ENCODE measurements around the gene SLC25A29. TPM values are rescaled to one million over a fixed set of nuclear protein-coding genes. Genes with fewer than 3 reads are reported as not detected.
"Not testable (repeated sequence)": the region's sequence is repeated elsewhere in the genome, so short reads cannot be mapped to it uniquely, and the experiment has no call there.

The SLC25A29 gene
- total RNA-seq, 1 experiment from 2014 or later, result 63.3 TPM

- no peak for DNase-seq (ENCODE audit: low spot score)
Observed at GRCh38 chr14:100293497-100294212, 12.6 kb downstream of the SLC25A29 start.

- no peak for DNase-seq (ENCODE audit: low spot score)
Observed at GRCh38 chr14:100292776-100293461, 13.3 kb downstream of the SLC25A29 start.

- DNase-seq (ENCODE audit: low spot score), result no peak
Observed at GRCh38 chr14:100292301-100292775, 13.9 kb downstream of the SLC25A29 start.

GRCh38 chr14:100291305-100292075, 14.8 kb downstream of the SLC25A29 start:
- DNase-seq (ENCODE audit: low spot score), result no peak

GRCh38 chr14:100290607-100291304, 15.5 kb downstream of the SLC25A29 start:
- DNase-seq (ENCODE audit: low spot score), result no peak

DNA sequence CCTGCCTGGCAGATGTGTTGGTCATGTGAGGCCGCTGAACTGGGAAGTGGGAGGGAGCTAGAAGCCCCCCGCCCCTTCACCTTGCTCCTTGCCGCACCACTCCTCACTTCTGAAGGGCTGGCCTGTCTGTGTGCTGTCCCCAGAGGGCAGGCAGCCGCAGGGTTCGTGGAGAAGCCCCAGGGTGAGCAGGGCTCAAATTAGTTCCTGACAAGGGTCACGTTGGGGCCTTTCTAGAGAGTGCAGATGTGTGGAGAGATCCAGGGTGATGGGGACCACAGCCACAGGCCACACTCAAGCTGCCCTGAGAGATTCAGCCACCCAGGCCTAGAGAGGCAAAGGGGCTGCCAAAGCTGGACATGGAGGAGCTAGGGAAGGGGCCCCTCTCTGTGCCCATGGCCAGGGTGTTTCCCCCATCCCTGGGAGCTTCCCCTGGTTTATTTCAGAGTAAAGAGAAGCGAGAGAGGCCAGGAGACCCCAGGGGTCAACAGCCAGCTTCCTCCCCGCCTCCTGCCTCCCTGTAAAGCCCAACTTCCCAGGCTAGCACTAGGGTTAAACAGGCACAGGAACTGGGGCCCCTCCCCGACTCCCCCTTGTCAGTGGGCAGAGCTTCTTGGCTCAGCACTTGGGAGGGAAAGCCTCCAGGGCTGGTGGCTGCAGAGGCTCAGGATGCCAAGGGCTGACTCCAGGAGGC, 16.2 kb downstream of the SLC25A29 start:
- no peak for DNase-seq (ENCODE audit: low spot score)

- no peak for DNase-seq (ENCODE audit: low spot score)
Observed at GRCh38 chr14:100288382-100289185, 17.7 kb downstream of the SLC25A29 start.

DNA sequence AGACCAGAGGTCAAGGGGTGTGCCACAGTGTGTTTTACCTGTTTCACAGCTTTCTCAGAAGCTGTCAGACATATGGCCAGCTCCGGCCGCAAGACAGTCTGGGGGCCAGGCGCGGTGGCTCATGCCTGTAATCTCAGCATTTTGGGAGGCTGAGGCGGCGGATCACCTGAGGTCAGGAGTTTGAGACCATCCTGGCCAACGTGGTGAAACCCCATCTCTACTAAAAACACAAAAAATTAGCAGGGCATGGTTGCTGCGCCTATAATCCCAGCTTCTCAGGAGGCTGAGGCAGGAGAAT, 18.3 kb downstream of the SLC25A29 start:
- DNase-seq (ENCODE audit: low spot score), result not testable (repeated sequence)

GRCh38 chr14:100287202-100287997, 18.8 kb downstream of the SLC25A29 start:
- no peak for DNase-seq (ENCODE audit: low spot score)

- no peak for DNase-seq (ENCODE audit: low spot score)
Observed at GRCh38 chr14:100286484-100287191, 19.6 kb downstream of the SLC25A29 start.

GRCh38 chr14:100285913-100286400, 20.3 kb downstream of the SLC25A29 start:
- DNase-seq (ENCODE audit: low spot score), result no peak

GRCh38 chr14:100285021-100285912, 21.0 kb downstream of the SLC25A29 start:
- peak; percentile 60 for DNase-seq (ENCODE audit: low spot score)

DNA sequence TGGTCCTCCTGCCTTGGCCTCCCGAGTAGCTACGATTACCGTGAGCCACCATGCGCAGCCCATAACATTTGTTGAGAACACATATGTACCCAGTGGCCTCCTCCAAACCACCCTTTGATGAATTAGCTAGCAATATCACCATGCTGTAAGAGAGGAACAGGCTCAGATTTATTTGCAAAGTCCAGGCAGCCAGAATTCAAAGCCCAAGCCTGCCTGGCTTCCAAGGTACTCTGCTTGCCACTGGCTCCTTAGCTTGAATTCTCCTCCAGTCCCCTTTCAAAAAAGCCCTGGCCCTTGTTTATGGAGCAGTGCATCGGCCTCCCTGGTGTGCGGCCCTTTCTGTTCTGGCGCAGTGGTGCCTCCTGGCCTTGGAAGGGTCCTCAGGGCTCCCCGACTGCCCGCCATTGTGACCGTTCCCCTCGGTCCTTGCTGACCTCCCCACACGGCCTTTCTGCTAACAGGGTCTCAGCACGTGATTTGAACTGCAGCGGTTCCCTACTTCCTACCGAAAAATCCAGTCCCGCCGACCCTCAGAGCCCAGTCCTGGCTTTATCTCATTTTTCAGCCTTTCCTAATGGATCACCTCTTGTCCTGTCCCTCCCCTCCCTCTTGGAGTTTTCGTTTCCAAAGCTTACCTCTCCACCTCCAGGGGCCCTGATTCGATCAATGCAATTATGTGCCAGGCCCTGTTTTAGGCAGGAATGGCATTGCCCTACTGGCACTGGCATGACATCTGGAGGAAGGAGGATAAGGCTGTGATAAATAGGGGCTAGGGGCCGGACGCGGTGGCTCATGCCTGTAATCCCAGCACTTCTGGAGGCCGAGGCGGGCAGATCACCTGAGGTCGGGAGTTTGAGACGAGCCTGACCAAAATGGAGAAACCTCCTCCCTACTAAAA, 22.0 kb downstream of the SLC25A29 start:
- DNase-seq (ENCODE audit: low spot score), result no peak

GRCh38 chr14:100283436-100283835, 22.8 kb downstream of the SLC25A29 start:
- DNase-seq (ENCODE audit: low spot score), result not testable (repeated sequence)

GRCh38 chr14:100282766-100283419, 23.4 kb downstream of the SLC25A29 start:
- DNase-seq (ENCODE audit: low spot score), result no peak

- no peak for DNase-seq (ENCODE audit: low spot score)
Observed at GRCh38 chr14:100282083-100282350, 24.2 kb downstream of the SLC25A29 start.

Measured in HT-29 (cell line).